Measurements from ENCODE around the gene NNMT.

Gene NNMT

DNA sequence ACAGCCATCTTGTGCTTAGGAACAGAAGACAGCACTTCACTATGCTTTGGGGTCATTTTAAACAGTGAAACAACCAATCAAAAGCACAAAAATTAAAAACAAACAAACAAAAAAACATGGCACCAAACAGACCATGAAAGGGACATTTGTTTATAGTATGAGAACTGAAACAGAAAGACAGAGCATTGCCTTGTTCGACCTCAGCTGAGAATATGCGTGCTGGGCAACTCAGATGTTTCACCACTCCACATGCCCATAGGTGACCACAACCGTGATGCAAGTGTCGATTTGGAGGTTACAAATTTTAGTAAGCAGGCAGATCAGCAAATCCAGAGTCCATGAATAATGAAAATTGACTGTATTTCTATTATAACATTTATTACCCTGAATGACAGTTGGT, 30.0 kb downstream of the NNMT start:
- no peak for TF ChIP-seq RAD21 (IDR thresholded peaks at IDR 0.05; ENCODE audit: low read depth)
- TF ChIP-seq, protein P1, sequence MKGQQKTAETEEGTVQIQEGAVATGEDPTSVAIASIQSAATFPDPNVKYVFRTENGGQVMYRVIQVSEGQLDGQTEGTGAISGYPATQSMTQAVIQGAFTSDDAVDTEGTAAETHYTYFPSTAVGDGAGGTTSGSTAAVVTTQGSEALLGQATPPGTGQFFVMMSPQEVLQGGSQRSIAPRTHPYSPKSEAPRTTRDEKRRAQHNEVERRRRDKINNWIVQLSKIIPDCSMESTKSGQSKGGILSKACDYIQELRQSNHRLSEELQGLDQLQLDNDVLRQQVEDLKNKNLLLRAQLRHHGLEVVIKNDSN (IDR thresholded peaks at IDR 0.05) = no peak

DNA sequence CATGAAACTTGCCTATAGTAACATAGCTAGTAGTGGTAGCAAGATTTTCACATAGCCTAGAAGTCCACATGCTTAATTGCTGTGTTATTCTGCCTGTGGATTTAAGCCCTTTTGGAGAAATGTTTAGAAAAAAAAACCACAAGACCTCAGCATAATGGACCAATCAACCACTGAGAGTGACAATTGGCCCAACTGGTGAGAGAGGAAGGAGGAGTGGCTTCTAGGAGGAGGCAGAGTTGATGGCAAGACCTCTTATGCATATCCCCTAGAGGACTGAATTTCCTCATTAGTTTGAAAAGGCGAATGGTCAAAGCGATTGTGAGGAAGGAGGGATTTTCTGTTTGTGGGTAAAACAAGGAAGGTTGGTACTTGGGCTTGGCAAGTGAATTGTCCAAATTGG, 30.6 kb downstream of the NNMT start:
- no peak for TF ChIP-seq MAX (IDR thresholded peaks at IDR 0.05)
- TF ChIP-seq, protein P1 (IDR thresholded peaks at IDR 0.05) = no peak

DNA sequence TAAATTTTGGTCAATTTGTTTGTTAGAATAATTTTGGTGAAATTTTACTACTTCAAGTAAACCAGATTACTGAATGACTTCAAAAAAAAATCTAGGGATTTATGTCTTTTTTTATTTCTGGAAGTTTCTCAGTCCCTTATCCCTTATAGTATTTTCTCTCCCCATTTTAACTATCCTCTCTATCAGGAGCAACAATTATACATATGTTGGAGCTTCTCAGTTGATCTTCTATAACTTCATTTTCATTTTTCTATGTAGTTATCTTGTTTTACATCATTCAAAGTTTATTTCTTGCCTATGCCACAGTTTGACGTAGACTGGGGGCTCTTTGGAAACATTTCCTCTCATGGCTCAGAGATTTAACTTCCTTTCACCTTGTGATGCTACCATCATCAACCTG, 34.2 kb downstream of the NNMT start:
- no peak for TF ChIP-seq CREB1 (IDR thresholded peaks at IDR 0.05; ENCODE audit: low read depth)
- TF ChIP-seq RAD21 (IDR thresholded peaks at IDR 0.05; ENCODE audit: low read depth) = no peak
- TF ChIP-seq, protein P1 (IDR thresholded peaks at IDR 0.05) = no peak
- TF ChIP-seq ZBTB7A (IDR thresholded peaks at IDR 0.05; ENCODE audit: low read depth) = no peak

DNA sequence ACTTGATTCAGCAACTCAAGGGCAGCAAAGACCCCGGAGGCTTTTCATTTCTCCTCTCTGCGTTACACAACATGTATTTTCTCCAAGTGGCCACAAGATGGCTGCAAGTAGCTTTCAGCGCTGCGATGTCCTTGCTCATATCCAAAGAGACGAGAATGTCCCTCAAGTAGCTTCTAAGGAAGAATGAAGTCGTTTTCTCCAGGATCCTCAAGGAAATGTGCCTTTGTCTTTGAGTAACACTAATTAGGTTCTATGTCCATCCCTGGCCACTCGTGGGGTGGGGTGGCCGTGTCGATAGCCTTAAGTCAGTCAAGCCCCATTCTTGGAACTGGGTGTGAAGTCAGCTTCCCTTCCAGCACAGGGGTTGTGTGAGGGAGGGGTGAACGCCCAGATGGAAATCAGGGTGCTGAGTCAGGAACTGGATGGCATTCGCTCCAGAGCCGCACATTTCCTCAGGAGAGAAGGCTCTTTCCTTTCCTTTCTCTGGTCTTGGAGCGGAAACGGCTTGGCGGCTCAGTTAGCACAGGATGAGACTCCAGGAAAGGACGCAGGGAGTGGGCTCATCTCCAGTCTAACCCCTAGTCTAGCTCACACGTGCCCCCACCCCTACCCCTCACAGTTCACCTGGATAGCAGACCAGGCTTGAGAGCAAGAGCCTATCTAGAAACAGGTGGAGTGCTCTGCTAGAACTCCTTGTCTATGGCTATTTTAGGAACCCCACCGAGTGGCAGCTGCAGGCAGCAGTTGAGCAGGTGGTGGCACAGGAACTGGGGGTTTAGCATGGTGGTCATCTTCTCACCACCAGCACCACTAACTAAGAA, 44.3 kb downstream of the NNMT start:
- TF ChIP-seq TAF1 (IDR thresholded peaks at IDR 0.05; ENCODE audit: low read depth) (no peak), RAD21 (IDR thresholded peaks at IDR 0.05; ENCODE audit: low read depth) (peak; percentile 79)

GRCh38 chr11:114342476-114342875, 46.3 kb downstream of the NNMT start:
- TF ChIP-seq TAF1 (IDR thresholded peaks at IDR 0.05; ENCODE audit: low read depth) = no peak
- no peak for TF ChIP-seq CEBPB (IDR thresholded peaks at IDR 0.05)
- TF ChIP-seq TEAD4 (IDR thresholded peaks at IDR 0.05) = no peak
- TF ChIP-seq YY1 (IDR thresholded peaks at IDR 0.05; ENCODE audit: low read depth) = no peak
- no peak for TF ChIP-seq TCF12 (IDR thresholded peaks at IDR 0.05; ENCODE audit: low read depth)
- no peak for TF ChIP-seq EP300 (IDR thresholded peaks at IDR 0.05; ENCODE audit: borderline replicate concordance)
- no peak for TF ChIP-seq FOXM1 (IDR thresholded peaks at IDR 0.05; ENCODE audit: borderline replicate concordance, low read depth)
- TF ChIP-seq REST (IDR thresholded peaks at IDR 0.05; ENCODE audit: low read depth) = no peak
- no peak for TF ChIP-seq CREB1 (IDR thresholded peaks at IDR 0.05; ENCODE audit: low read depth)
- TF ChIP-seq, protein P1 (IDR thresholded peaks at IDR 0.05) = no peak
- no peak for TF ChIP-seq NFIC (IDR thresholded peaks at IDR 0.05)

- no peak for TF ChIP-seq RAD21 (IDR thresholded peaks at IDR 0.05; ENCODE audit: low read depth)
- no peak for TF ChIP-seq YY1 (IDR thresholded peaks at IDR 0.05; ENCODE audit: low read depth)
- no peak for TF ChIP-seq FOXM1 (IDR thresholded peaks at IDR 0.05; ENCODE audit: borderline replicate concordance, low read depth)
- TF ChIP-seq CEBPB (IDR thresholded peaks at IDR 0.05) = no peak
- no peak for TF ChIP-seq CREB1 (IDR thresholded peaks at IDR 0.05; ENCODE audit: low read depth)
- TF ChIP-seq MAX (IDR thresholded peaks at IDR 0.05) = no peak
- TF ChIP-seq EP300 (IDR thresholded peaks at IDR 0.05; ENCODE audit: borderline replicate concordance) = no peak
- no peak for TF ChIP-seq TAF1 (IDR thresholded peaks at IDR 0.05; ENCODE audit: low read depth)
- TF ChIP-seq NFIC (IDR thresholded peaks at IDR 0.05) = no peak
- no peak for TF ChIP-seq TCF12 (IDR thresholded peaks at IDR 0.05; ENCODE audit: low read depth)
- TF ChIP-seq EGR1 (IDR thresholded peaks at IDR 0.05) = no peak
- TF ChIP-seq, protein P1 (IDR thresholded peaks at IDR 0.05) = no peak
Observed at GRCh38 chr11:114343020-114343419, 46.8 kb downstream of the NNMT start.

GRCh38 chr11:114343493-114343892, 47.3 kb downstream of the NNMT start:
- TF ChIP-seq MAX (IDR thresholded peaks at IDR 0.05) (no peak), REST (IDR thresholded peaks at IDR 0.05; ENCODE audit: low read depth) (no peak)
